Prostate gland (tissue), 2 donors: ENCODE results near the gene LDLR. TPM values are rescaled to one million over a fixed set of nuclear protein-coding genes. Genes with fewer than 3 reads are reported as not detected.
"Not testable (repeated sequence)": the region's sequence is repeated elsewhere in the genome, so short reads cannot be mapped to it uniquely, and the experiment has no call there.

Source experiments
- DNase-seq: peaks from one replicate; pipeline ENCODE4 v3.0.0-alpha.2; 2019; ENCODE audit warnings: low spot score
- H3K27ac ChIP-seq, 2 donors: fragments of 200-600 bp; sonication (generic); 2 replicates each; pipeline ENCODE4 v1.5.1; 2017 to 2019
- H3K27me3 ChIP-seq: fragments of 200-600 bp; sonication (generic); replicated peaks from 2 replicates; pipeline ENCODE4 v1.5.1; 2019; ENCODE audit not compliant: insufficient read depth
- H3K36me3 ChIP-seq, 2 donors: fragments of 200-600 bp; sonication (generic); 1 replicate in 1 of 2; 2 replicates in 1 of 2; pipeline versions ENCODE4 v1.5.1 to v1.8.1; 2017 to 2019
- H3K4me1 ChIP-seq: fragments of 200-600 bp; sonication (generic); replicated peaks from 2 replicates; pipeline ENCODE4 v1.5.1; 2019
- H3K4me3 ChIP-seq, 2 donors: fragments of 200-600 bp; sonication (generic); 2 replicates each; pipeline ENCODE4 v1.5.1; 2017 to 2019
- H3K9me3 ChIP-seq: fragments of 200-600 bp; sonication (generic); 2 replicates; pipeline ENCODE4 v1.5.1; 2017
- CTCF ChIP-seq, 4 experiments: fragments of 200-600 bp in 2 of 4; fragments of 450-650 bp in 2 of 4; sonication (generic) in 2 of 4; IDR thresholded peaks; 1 replicate in 3 of 4; 2 replicates in 1 of 4; pipeline ENCODE4 v1.5.1; 2016 to 2019; ENCODE audit warnings: antibody characterized with exemption in 4 of 4, mild to moderate bottlenecking in 2 of 4, moderate library complexity in 2 of 4
- POLR2A ChIP-seq: fragments of 450-650 bp; IDR thresholded peaks from one replicate; pipeline ENCODE4 v1.6.1; 2016; ENCODE audit warnings: antibody characterized with exemption, mild to moderate bottlenecking
- POLR2AphosphoS5 ChIP-seq: sonication (generic); formaldehyde crosslinking; IDR thresholded peaks from one replicate; pipeline ENCODE4 v1.6.1; 2017; ENCODE audit warnings: antibody characterized with exemption
- WGBS: methylation state at CpG from one replicate; pipeline ENCODE4 v1.1.5; 2018; 5-methylcytosine and 5-hydroxymethylcytosine counted together
- intact Hi-C: fragments of 100-400 bp; cut with DNase I; formaldehyde crosslinking; loops from one replicate; pipeline ENCODE4 v1.14.2; 2022
- total RNA-seq, 2 donors: library from RNA; depleted of rRNA; stranded (reverse); fragments of >200 nt; gene quantifications; one replicate each; pipeline ENCODE4 v1.1.0, GENCODE V29; 2016

LDLR gene
- total RNA-seq, 2 donors from 2014 or later, result 17.4 to 41.5 TPM

- WGBS, result 8% methylated on average over 8 of the region's 8 CpGs
- intact Hi-C loops, result loop anchor here (10.0 kb wide), 1 partner anchor 57 kb away; no protein-coding TSS in a partner anchor
- TF ChIP-seq POLR2AphosphoS5 (peak; percentile 92), CTCF (IDR thresholded peaks at IDR 0.05) (no peak), POLR2A (peak; percentile 51)
- peak overlapping the region; percentile 98 to 99 for H3K27ac ChIP-seq
- no peaks in the 10 kb centered on the region for H3K9me3 ChIP-seq
- DNase-seq, result peak; percentile 80
- H3K4me3 ChIP-seq, result peak overlapping the region in 1 of 2 donors; percentile 77
- no peaks in the 10 kb centered on the region for H3K27me3 ChIP-seq
- no peaks in the 10 kb centered on the region for H3K36me3 ChIP-seq
- peaks cover 7% of the 10 kb centered on the region for H3K4me1 ChIP-seq
Measured at GRCh38 chr19:11091703-11092153, 2.5 kb downstream of the LDLR start.

- no peak for TF ChIP-seq CTCF (IDR thresholded peaks at IDR 0.05)
- Histone ChIP-seq H3K36me3 (no peaks in the 10 kb centered on the region), H3K4me1 (peaks cover 7% of the 10 kb centered on the region), H3K9me3 (no peaks in the 10 kb centered on the region), H3K4me3 (peak overlapping the region in 1 of 2 donors; percentile 77), H3K27ac (peak overlapping the region; percentile 98 to 99), H3K27me3 (no peaks in the 10 kb centered on the region)
- DNase-seq, result no peak
- intact Hi-C loops, result loop anchor here (10.0 kb wide), 1 partner anchor 57 kb away; no protein-coding TSS in a partner anchor
- WGBS, result 50% methylated on average over 6 of the region's 6 CpGs
Measured at GRCh38 chr19:11092181-11092538, 2.9 kb downstream of the LDLR start.

GRCh38 chr19:11093689-11094238 lies 4.5 kb downstream of the LDLR start:
- Histone ChIP-seq H3K9me3 (no peaks in the 10 kb centered on the region), H3K27ac (peak overlapping the region; percentile 98 to 99), H3K36me3 (no peaks in the 10 kb centered on the region), H3K4me1 (peaks cover 3% of the 10 kb centered on the region), H3K27me3 (no peaks in the 10 kb centered on the region), H3K4me3 (no peak overlapping the region)
- DNase-seq, result no peak
- TF ChIP-seq POLR2AphosphoS5 (no peak), CTCF (IDR thresholded peaks at IDR 0.05) (no peak), POLR2A (no peak)
- WGBS, result 87% methylated on average over 15 of the region's 15 CpGs
- intact Hi-C loops, result loop anchor here (10.0 kb wide), 1 partner anchor 59 kb away; no protein-coding TSS in a partner anchor

- 83% methylated on average over 4 of the region's 4 CpGs for WGBS
- intact Hi-C loops, result loop anchor here (10.0 kb wide), 1 partner anchor 60 kb away; no protein-coding TSS in a partner anchor
- Histone ChIP-seq H3K27ac (peak overlapping the region; percentile 98 to 99), H3K36me3 (no peaks in the 10 kb centered on the region), H3K4me3 (no peak overlapping the region), H3K9me3 (no peaks in the 10 kb centered on the region), H3K27me3 (no peaks in the 10 kb centered on the region), H3K4me1 (peaks cover 2% of the 10 kb centered on the region)
- DNase-seq, result no peak
- no peak for TF ChIP-seq CTCF (IDR thresholded peaks at IDR 0.05)
- TF ChIP-seq POLR2A, result no peak
Measured at GRCh38 chr19:11094520-11094894, 5.2 kb downstream of the LDLR start.

- H3K27me3 ChIP-seq, result no peaks in the 10 kb centered on the region
- H3K36me3 ChIP-seq, result no peaks in the 10 kb centered on the region
- TF ChIP-seq CTCF (IDR thresholded peaks at IDR 0.05) (no peak), POLR2AphosphoS5 (no peak), POLR2A (no peak)
- H3K27ac ChIP-seq, result peak overlapping the region; percentile 98 to 99
- no peak overlapping the region for H3K4me3 ChIP-seq
- WGBS, result 65% methylated on average over 10 of the region's 10 CpGs
- DNase-seq, result no peak
- intact Hi-C loops, result loop anchor here (10.0 kb wide), 1 partner anchor 62 kb away; no protein-coding TSS in a partner anchor
- H3K4me1 ChIP-seq, result peaks cover 2% of the 10 kb centered on the region
- H3K9me3 ChIP-seq, result no peaks in the 10 kb centered on the region
Measured at GRCh38 chr19:11096210-11096841, 7.1 kb downstream of the LDLR start.

- H3K9me3 ChIP-seq, H3K4me1 ChIP-seq, H3K27me3 ChIP-seq, H3K27ac ChIP-seq, DNase-seq, H3K4me3 ChIP-seq, H3K36me3 ChIP-seq: not testable (repeated sequence)
- 93% methylated on average over 6 of the region's 6 CpGs for WGBS
- intact Hi-C loops, result loop anchor here (10.0 kb wide), 1 partner anchor 63 kb away; no protein-coding TSS in a partner anchor
Measured at GRCh38 chr19:11097367-11097766, 8.1 kb downstream of the LDLR start.
